Common myeloid progenitor, CD34-positive (primary cell): Measurements from ENCODE around the gene METTL23.
"Not testable (repeated sequence)": the region's sequence is repeated elsewhere in the genome, so short reads cannot be mapped to it uniquely, and the experiment has no call there.

ENCODE experiments used
- CTCF ChIA-PET: fragments of 350-600 bp; sonication (Branson Sonifier 250); formaldehyde crosslinking; loops from one replicate; lab custom pipeline; 2021; ENCODE audit warnings: antibody characterized with exemption; lab: Charles Lee
- POLR2A ChIA-PET: fragments of 350-600 bp; sonication (Branson Sonifier 250); formaldehyde crosslinking; loops from one replicate; lab custom pipeline; 2021; ENCODE audit warnings: antibody characterized with exemption; lab: Charles Lee
- DNase-seq, 3 donors: peaks; one replicate each; pipeline versions ENCODE4 v3.0.0 to v3.0.0-alpha.2; 2013
- H3K27ac ChIP-seq, 2 experiments: 1 replicate in 1 of 2; 2 replicates in 1 of 2; pipeline ENCODE4 v1.7.0; 2013; ENCODE audit warnings: inconsistent platforms in 2 of 2, low read length in 2 of 2, mild to moderate bottlenecking in 2 of 2, low read depth in 1 of 2, moderate library complexity in 1 of 2; ENCODE audit not compliant: severe bottlenecking in 2 of 2, insufficient read depth in 1 of 2, poor library complexity in 1 of 2
- H3K27me3 ChIP-seq, 5 experiments: replicated peaks in 2 of 5; 1 replicate in 3 of 5; 2 replicates in 2 of 5; pipeline versions ENCODE4 v1.6.1 to v1.7.0; 2013; ENCODE audit warnings: low read length in 4 of 5, mild to moderate bottlenecking in 2 of 5, moderate library complexity in 2 of 5, inconsistent platforms in 1 of 5; ENCODE audit not compliant: insufficient read depth in 5 of 5, control insufficient read depth in 4 of 5
- H3K36me3 ChIP-seq, 4 experiments: 1 replicate in 2 of 4; 2 replicates in 2 of 4; pipeline versions ENCODE4 v1.6.1 to v1.7.0; 2013; ENCODE audit warnings: low read length in 3 of 4, control low read depth in 1 of 4, mild to moderate bottlenecking in 1 of 4; ENCODE audit not compliant: control insufficient read depth in 4 of 4, insufficient read depth in 4 of 4
- H3K4me1 ChIP-seq, 4 experiments: 1 replicate in 3 of 4; 2 replicates in 1 of 4; pipeline versions ENCODE4 v1.6.1 to v1.7.1; 2013; ENCODE audit warnings: low read length in 3 of 4, mild to moderate bottlenecking in 3 of 4, control low read depth in 1 of 4, inconsistent platforms in 1 of 4, moderate library complexity in 1 of 4; ENCODE audit not compliant: control insufficient read depth in 4 of 4, insufficient read depth in 4 of 4; ENCODE audit errors: control extremely low read depth in 1 of 4
- H3K4me3 ChIP-seq, 7 experiments: 1 replicate in 4 of 7; 2 replicates in 3 of 7; pipeline versions ENCODE4 v1.5.1 to v1.7.0; 2013; ENCODE audit warnings: mild to moderate bottlenecking in 7 of 7, low read length in 6 of 7, moderate library complexity in 6 of 7, inconsistent platforms in 2 of 7, low read depth in 2 of 7, control low read depth in 1 of 7; ENCODE audit not compliant: insufficient read depth in 4 of 7, control insufficient read depth in 1 of 7; ENCODE audit errors: extremely low read depth in 1 of 7
- H3K9me3 ChIP-seq, 5 experiments: 1 replicate in 4 of 5; 2 replicates in 1 of 5; pipeline versions ENCODE4 v1.6.1 to v1.7.1; 2013; ENCODE audit warnings: low read length in 4 of 5, mild to moderate bottlenecking in 2 of 5, inconsistent platforms in 1 of 5, low read depth in 1 of 5, moderate library complexity in 1 of 5; ENCODE audit not compliant: control insufficient read depth in 4 of 5, insufficient read depth in 2 of 5; ENCODE audit errors: control extremely low read depth in 1 of 5
- WGBS: methylation state at CpG from one replicate; pipeline ENCODE4 v1.1.5; 2013; ENCODE audit not compliant: insufficient coverage; 5-methylcytosine and 5-hydroxymethylcytosine counted together

METTL23 gene

DNA sequence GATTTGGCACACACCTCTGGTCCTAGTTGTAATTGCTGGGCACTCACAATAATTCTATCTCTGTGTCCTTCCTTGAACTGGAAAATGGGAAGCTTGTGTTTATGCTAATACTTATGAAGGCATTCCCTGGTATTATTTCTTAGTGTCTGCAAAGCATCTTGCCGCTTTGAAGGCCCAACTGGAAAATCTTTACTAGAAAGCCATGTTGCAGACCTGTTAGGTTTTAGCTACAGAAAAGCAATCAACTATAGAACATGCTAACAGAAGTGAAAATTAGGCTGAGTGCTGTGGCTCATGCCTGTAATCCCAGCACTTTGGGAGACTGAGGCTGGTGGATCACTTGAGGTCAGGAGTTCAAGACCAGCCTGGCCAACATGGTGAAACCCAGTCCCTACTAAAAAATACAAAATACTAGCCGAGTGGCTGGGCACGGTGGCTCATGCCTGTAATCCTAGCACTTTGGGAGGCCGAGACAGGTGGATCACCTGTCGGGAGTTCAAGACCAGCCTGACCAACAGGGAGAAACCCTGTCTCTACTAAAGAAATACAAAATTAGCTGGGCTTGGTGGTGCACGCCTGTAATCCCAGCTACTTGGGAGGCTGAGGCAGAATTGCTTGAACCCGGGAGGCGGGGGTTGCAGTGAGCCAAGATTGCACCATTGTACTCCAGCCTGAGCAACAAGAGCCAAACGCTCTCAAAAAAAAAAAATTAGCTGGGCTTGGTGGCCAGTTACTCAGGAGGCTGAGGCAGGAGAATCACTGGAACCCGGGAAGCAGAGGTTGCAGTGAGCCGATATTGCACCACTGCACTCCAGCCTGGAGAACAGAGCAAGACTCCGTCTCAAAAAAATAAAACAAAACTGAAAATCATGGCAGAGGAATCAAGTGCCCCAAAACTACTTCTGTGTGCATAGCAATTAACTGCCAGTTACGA, 5.4 kb downstream of the METTL23 start:
- H3K4me3 ChIP-seq, H3K9me3 ChIP-seq, DNase-seq, H3K27me3 ChIP-seq: not testable (repeated sequence)
- CTCF ChIA-PET, result interaction anchor here (0.6 to 1.2 kb wide), 2 partner anchors 15 to 67 kb away, joined by 3 to 4 read pairs; no protein-coding TSS in a partner anchor
- POLR2A ChIA-PET, result interaction anchor here (0.6 kb wide), 1 partner anchor 353 kb away, joined by 3 read pairs; no protein-coding TSS in a partner anchor
- Histone ChIP-seq H3K27ac (peak overlapping the region in 1 of 2 experiments; percentile 1), H3K36me3 (peaks cover 9 to 60% (median 48%) of the 10 kb centered on the region in 4 experiments), H3K4me1 (peaks cover 31 to 58% (median 40%) of the 10 kb centered on the region in 4 experiments)
- 97% methylated on average over 11 of the region's 13 CpGs for WGBS

DNA sequence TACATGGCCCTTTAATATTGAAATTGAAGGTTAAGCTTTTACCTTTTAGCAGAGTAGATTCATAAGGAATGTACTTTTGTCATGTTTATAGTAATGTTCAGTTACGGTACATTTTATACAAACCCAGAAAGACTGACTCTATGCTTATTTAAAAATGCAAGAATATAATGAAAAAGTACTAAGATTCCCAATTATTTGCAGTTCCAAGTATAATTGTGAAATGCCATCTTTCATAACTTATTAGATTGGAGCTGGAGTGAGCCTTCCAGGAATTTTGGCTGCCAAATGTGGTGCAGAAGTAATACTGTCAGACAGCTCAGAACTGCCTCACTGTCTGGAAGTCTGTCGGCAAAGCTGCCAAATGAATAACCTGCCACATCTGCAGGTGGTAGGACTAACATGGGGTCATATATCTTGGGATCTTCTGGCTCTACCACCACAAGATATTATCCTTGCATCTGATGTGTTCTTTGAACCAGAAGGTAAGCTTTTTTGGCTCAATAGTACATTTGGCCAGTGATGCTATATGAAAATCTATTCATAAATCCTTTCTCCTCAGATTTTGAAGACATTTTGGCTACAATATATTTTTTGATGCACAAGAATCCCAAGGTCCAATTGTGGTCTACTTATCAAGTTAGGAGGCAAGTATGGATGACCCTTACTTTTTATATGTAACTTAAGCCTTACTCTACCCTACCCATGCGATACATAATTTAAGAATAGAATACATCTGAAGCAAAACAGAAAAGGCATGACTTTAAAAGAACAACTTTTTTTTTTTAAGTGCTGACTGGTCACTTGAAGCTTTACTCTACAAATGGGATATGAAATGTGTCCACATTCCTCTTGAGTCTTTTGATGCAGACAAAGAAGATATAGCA, 6.3 kb downstream of the METTL23 start:
- Histone ChIP-seq H3K4me3 (peak overlapping the region in 2 of 7 experiments; percentile 35 to 99), H3K36me3 (peaks cover 9 to 60% (median 48%) of the 10 kb centered on the region in 4 experiments), H3K9me3 (no peaks in the 10 kb centered on the region), H3K27ac (no peak overlapping the region), H3K4me1 (peaks cover 25 to 49% (median 32%) of the 10 kb centered on the region in 4 experiments), H3K27me3 (no peaks in the 10 kb centered on the region)
- no peak for DNase-seq
- ChIA-PET CTCF (interaction anchor here (0.6 kb wide), 1 partner anchor 66 kb away, joined by 3 read pairs; no protein-coding TSS in a partner anchor), POLR2A (no interaction called here)
- WGBS, result 100% methylated on average over 1 of the region's 3 CpGs

DNA sequence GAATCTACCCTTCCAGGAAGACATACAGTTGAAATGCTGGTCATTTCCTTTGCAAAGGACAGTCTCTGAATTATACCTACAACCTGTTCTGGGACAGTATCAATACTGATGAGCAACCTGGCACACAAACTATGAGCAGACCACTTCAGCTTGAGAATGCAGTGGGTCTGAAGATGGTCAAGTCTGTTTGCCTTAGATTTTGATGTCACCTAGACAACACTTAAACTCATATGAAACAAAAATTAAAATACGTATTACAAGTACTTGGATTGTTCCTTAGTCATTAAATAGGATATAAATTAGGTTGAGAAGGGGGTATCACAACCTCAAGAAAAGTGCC, 6.9 kb downstream of the METTL23 start:
- Histone ChIP-seq H3K27ac (no peak overlapping the region), H3K27me3 (no peaks in the 10 kb centered on the region), H3K36me3 (peaks cover 9 to 60% (median 48%) of the 10 kb centered on the region in 4 experiments), H3K4me3 (peak overlapping the region in 2 of 7 experiments; percentile 35 to 99), H3K9me3 (no peaks in the 10 kb centered on the region), H3K4me1 (peaks cover 29 to 51% (median 33%) of the 10 kb centered on the region in 4 experiments)
- ChIA-PET CTCF (no interaction called here), POLR2A (no interaction called here)
- no peak for DNase-seq
- WGBS, result no CpG with 5 or more reads among the region's 1 CpG

DNA sequence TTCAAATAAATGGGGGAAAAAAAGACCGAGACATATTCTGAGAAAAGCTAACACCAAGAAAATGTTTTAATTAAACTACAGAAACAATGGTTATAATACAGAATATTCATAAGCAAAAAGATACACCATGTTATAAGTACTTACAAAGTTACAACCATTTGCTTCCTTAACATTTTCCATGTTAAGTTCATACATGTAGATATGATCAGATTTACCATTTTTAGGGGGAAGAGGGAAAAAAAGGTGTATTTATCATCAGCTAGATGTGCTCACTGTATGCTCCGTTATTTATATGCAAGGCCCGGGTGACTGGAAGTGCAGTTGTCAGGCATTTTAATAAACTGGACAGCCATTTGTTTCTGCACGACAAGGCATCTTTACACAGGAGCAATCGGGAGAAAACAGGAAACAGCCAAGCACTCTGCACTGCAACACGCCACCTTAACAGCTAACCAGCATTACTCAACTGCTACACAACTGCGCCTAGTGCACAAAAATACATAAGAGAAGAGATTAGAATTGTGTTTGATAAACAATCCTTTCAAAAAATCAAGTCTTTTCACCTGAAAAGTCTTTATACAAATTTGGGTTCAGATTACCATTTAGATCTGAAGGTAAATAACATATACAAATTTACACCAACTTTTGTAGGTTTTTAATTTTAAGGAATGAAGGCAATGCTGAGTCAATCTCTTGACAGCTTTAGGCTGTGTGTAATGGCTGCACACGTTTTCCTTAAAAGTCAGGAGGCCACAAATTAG, 7.6 kb downstream of the METTL23 start:
- Histone ChIP-seq H3K27ac (peak overlapping the region; percentile 17 to 93), H3K27me3 (no peaks in the 10 kb centered on the region), H3K4me3 (peak overlapping the region; percentile 17 to 100 (median 99)), H3K9me3 (no peaks in the 10 kb centered on the region), H3K36me3 (peaks cover 9 to 60% (median 47%) of the 10 kb centered on the region in 4 experiments), H3K4me1 (peaks cover 33 to 54% (median 38%) of the 10 kb centered on the region in 4 experiments)
- CTCF ChIA-PET, result interaction anchor here (1.0 to 1.8 kb wide), 2 partner anchors 10 to 505 kb away, joined by 3 to 5 read pairs; no protein-coding TSS in a partner anchor
- DNase-seq, result peak in 2 of 3 donors; percentile 34 to 45
- 50% methylated on average over 1 of the region's 8 CpGs for WGBS
- POLR2A ChIA-PET, result no interaction called here

DNA sequence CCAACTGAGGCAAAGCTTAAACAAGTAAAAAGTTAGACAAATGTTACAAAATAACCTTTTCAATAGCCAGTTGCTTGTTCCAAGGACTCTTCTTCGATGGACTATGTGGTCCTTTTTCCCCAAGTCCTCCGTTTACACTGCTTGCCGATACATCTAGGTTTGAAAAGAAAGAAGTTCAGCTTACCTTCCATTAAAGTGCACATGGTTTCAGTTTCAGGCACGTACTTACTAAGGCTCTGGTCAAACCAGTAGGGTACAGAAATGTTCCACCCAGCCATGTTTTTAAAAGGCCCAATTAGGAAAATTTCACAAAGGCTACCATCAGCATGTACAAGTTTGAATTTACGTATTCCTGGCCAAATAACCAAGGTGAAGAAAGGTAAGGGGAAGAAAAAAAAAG, 8.4 kb downstream of the METTL23 start:
- Histone ChIP-seq H3K27me3 (no peaks in the 10 kb centered on the region), H3K9me3 (no peaks in the 10 kb centered on the region), H3K4me1 (peaks cover 32 to 50% (median 38%) of the 10 kb centered on the region in 4 experiments), H3K27ac (peak overlapping the region; percentile 17 to 93), H3K36me3 (peaks cover 9 to 56% (median 44%) of the 10 kb centered on the region in 4 experiments), H3K4me3 (peak overlapping the region in 6 of 7 experiments; percentile 97 to 100 (median 99))
- peak in 2 of 3 donors; percentile 58 to 61 for DNase-seq
- 5% methylated on average over 4 of the region's 5 CpGs for WGBS
- POLR2A ChIA-PET, result interaction anchor here (3.6 kb wide), 1 partner anchor 8 kb away, joined by 33 read pairs; the partner anchor contains the start of genes JMJD6 and METTL23
- CTCF ChIA-PET, result interaction anchor here (0.6 to 1.8 kb wide), 4 partner anchors 10 to 504 kb away, joined by 3 to 5 read pairs (median 3); no protein-coding TSS in a partner anchor
